H1 (cell line): ENCODE results near the gene DGKD. TPM values are rescaled to one million over a fixed set of nuclear protein-coding genes. Genes with fewer than 3 reads are reported as not detected.

Experiments used
- CBX8 ChIP-seq: fragments of 300-800, 300-1000 bp; sonication (generic); IDR thresholded peaks from 2 replicates; pipeline ENCODE4 v1.7.1; 2016; ENCODE audit warnings: low read depth, low read length, borderline replicate concordance
- CEBPB ChIP-seq: IDR thresholded peaks from 2 replicates; pipeline ENCODE4 v1.6.1; 2012; ENCODE audit warnings: low read depth, low read length
- FOSL1 ChIP-seq: IDR thresholded peaks from 2 replicates; pipeline ENCODE4 v1.6.1; 2011; ENCODE audit warnings: mild to moderate bottlenecking, low read depth, low read length, moderate library complexity; ENCODE audit not compliant: insufficient read depth
- SUZ12 ChIP-seq: fragments of 200-600 bp; sonication (generic); IDR thresholded peaks from 2 replicates; pipeline ENCODE4 v1.6.1; 2012; ENCODE audit warnings: mild to moderate bottlenecking, inconsistent platforms, low read length, moderate library complexity, mixed read lengths
- polyA plus RNA-seq, 7 experiments: library from polyadenylated mRNA; depleted of rRNA in 3 of 7; stranded (reverse) in 5 of 7; unstranded in 2 of 7; fragments of >200 nt in 5 of 7; fragments of 200-250 nt in 2 of 7; gene quantifications; 1 replicate in 5 of 7; 2 replicates in 1 of 7; 4 replicates in 1 of 7; pipeline versions ENCODE4 v1.2.1 to v1.2.3, GENCODE V29; 2011 to 2013; ENCODE audit warnings: missing spikeins in 2 of 7, mixed read lengths in 2 of 7
- total RNA-seq: library from RNA; stranded (reverse); fragmentation: NEBNext Ultra II Directional; extraction: Animal tissue kit (Norgen Biotek cat#: 25700); gene quantifications from 2 replicates; pipeline ENCODE4 v1.2.1, GENCODE V29; 2021
- TF ChIP-seq, protein P1 (sequence below): IDR thresholded peaks from 2 replicates; pipeline ENCODE4 v1.6.1; 2012; ENCODE audit warnings: inconsistent platforms
- TF ChIP-seq, protein P2 (sequence below), 3 experiments: IDR thresholded peaks; 1 replicate in 2 of 3; 2 replicates in 1 of 3; pipeline versions ENCODE4 v1.5.1 to v1.6.1; 2011; ENCODE audit warnings: low read length in 3 of 3, mild to moderate bottlenecking in 3 of 3, inconsistent platforms in 2 of 3, low read depth in 1 of 3, moderate library complexity in 1 of 3; ENCODE audit not compliant: insufficient read depth in 1 of 3; ENCODE audit errors: control extremely low read depth in 1 of 3
- TF ChIP-seq, protein P3 (sequence below): fragments of 300-600 bp; sonication (generic); IDR thresholded peaks from 2 replicates; pipeline ENCODE4 v1.7.1; 2012; ENCODE audit warnings: low read length, moderate library complexity, mild to moderate bottlenecking, inconsistent platforms; ENCODE audit not compliant: insufficient replicate concordance

The DGKD gene
- total and polyA plus RNA-seq, 2 of the 8 experiments (the other 6 are each of a cell fraction or from before 2014, with no cell fraction given), result 7.7 to 30.9 TPM

DNA sequence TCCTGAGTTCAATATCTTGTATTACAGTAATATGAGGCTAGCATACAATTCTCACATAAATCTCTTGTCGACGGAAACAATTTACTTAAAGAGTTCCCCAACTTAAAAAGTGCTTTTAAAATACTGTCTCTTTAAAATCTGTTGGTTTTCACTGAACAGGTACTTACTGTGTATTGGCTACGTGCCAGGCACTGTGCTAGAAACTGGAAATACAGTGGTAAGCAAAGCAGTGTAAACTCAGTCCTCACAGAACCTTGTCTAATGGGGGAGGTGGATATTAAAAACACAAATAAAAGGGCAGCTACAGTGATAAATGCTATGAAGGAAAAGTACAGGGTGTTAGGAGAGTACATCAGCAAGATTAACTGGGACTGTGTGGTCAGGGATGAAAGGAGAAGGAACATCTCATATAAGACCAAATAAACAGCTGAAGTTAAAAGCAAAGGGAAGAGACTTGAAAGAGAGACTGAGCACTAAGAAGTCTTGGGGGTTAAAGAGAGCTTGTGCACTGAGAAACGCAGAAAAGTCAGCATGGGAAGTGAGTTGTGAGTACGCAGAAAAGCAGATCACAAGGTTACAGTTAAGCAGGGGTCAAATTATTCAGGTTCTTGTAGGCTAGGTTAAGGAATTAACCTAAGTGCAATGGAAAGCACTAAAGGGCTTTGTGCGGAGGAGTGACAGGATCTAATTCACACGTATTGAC lies 159.8 kb downstream of the DGKD start (continued):
- TF ChIP-seq CBX8, result no peak
- no peak for TF ChIP-seq CEBPB
- TF ChIP-seq, protein P1, sequence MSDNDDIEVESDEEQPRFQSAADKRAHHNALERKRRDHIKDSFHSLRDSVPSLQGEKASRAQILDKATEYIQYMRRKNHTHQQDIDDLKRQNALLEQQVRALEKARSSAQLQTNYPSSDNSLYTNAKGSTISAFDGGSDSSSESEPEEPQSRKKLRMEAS, result no peak
- no peak for TF ChIP-seq SUZ12
- TF ChIP-seq, protein P2, sequence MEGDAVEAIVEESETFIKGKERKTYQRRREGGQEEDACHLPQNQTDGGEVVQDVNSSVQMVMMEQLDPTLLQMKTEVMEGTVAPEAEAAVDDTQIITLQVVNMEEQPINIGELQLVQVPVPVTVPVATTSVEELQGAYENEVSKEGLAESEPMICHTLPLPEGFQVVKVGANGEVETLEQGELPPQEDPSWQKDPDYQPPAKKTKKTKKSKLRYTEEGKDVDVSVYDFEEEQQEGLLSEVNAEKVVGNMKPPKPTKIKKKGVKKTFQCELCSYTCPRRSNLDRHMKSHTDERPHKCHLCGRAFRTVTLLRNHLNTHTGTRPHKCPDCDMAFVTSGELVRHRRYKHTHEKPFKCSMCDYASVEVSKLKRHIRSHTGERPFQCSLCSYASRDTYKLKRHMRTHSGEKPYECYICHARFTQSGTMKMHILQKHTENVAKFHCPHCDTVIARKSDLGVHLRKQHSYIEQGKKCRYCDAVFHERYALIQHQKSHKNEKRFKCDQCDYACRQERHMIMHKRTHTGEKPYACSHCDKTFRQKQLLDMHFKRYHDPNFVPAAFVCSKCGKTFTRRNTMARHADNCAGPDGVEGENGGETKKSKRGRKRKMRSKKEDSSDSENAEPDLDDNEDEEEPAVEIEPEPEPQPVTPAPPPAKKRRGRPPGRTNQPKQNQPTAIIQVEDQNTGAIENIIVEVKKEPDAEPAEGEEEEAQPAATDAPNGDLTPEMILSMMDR (IDR thresholded peaks at IDR 0.05; ENCODE audit: control extremely low read depth in 1 of 3, insufficient read depth in 1 of 3, low read depth in 1 of 3, low read length in 3 of 3), result no peak
- TF ChIP-seq, protein P3, sequence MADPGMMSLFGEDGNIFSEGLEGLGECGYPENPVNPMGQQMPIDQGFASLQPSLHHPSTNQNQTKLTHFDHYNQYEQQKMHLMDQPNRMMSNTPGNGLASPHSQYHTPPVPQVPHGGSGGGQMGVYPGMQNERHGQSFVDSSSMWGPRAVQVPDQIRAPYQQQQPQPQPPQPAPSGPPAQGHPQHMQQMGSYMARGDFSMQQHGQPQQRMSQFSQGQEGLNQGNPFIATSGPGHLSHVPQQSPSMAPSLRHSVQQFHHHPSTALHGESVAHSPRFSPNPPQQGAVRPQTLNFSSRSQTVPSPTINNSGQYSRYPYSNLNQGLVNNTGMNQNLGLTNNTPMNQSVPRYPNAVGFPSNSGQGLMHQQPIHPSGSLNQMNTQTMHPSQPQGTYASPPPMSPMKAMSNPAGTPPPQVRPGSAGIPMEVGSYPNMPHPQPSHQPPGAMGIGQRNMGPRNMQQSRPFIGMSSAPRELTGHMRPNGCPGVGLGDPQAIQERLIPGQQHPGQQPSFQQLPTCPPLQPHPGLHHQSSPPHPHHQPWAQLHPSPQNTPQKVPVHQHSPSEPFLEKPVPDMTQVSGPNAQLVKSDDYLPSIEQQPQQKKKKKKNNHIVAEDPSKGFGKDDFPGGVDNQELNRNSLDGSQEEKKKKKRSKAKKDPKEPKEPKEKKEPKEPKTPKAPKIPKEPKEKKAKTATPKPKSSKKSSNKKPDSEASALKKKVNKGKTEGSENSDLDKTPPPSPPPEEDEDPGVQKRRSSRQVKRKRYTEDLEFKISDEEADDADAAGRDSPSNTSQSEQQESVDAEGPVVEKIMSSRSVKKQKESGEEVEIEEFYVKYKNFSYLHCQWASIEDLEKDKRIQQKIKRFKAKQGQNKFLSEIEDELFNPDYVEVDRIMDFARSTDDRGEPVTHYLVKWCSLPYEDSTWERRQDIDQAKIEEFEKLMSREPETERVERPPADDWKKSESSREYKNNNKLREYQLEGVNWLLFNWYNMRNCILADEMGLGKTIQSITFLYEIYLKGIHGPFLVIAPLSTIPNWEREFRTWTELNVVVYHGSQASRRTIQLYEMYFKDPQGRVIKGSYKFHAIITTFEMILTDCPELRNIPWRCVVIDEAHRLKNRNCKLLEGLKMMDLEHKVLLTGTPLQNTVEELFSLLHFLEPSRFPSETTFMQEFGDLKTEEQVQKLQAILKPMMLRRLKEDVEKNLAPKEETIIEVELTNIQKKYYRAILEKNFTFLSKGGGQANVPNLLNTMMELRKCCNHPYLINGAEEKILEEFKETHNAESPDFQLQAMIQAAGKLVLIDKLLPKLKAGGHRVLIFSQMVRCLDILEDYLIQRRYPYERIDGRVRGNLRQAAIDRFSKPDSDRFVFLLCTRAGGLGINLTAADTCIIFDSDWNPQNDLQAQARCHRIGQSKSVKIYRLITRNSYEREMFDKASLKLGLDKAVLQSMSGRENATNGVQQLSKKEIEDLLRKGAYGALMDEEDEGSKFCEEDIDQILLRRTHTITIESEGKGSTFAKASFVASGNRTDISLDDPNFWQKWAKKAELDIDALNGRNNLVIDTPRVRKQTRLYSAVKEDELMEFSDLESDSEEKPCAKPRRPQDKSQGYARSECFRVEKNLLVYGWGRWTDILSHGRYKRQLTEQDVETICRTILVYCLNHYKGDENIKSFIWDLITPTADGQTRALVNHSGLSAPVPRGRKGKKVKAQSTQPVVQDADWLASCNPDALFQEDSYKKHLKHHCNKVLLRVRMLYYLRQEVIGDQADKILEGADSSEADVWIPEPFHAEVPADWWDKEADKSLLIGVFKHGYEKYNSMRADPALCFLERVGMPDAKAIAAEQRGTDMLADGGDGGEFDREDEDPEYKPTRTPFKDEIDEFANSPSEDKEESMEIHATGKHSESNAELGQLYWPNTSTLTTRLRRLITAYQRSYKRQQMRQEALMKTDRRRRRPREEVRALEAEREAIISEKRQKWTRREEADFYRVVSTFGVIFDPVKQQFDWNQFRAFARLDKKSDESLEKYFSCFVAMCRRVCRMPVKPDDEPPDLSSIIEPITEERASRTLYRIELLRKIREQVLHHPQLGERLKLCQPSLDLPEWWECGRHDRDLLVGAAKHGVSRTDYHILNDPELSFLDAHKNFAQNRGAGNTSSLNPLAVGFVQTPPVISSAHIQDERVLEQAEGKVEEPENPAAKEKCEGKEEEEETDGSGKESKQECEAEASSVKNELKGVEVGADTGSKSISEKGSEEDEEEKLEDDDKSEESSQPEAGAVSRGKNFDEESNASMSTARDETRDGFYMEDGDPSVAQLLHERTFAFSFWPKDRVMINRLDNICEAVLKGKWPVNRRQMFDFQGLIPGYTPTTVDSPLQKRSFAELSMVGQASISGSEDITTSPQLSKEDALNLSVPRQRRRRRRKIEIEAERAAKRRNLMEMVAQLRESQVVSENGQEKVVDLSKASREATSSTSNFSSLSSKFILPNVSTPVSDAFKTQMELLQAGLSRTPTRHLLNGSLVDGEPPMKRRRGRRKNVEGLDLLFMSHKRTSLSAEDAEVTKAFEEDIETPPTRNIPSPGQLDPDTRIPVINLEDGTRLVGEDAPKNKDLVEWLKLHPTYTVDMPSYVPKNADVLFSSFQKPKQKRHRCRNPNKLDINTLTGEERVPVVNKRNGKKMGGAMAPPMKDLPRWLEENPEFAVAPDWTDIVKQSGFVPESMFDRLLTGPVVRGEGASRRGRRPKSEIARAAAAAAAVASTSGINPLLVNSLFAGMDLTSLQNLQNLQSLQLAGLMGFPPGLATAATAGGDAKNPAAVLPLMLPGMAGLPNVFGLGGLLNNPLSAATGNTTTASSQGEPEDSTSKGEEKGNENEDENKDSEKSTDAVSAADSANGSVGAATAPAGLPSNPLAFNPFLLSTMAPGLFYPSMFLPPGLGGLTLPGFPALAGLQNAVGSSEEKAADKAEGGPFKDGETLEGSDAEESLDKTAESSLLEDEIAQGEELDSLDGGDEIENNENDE, result no peak
- TF ChIP-seq FOSL1, result no peak
